Stimulated activated CD8-positive, alpha-beta memory T cell treated with anti-CD3 and anti-CD28 coated beads, Interleukin-12 subunit alpha, Interleukin-12 subunit beta, amount 100 ng/mL, for 24 hours (primary cell): ENCODE results near the gene GABRG3.

Experiments
- DNase-seq: peaks from one replicate; pipeline ENCODE4 v3.0.0-alpha.2; 2020; ENCODE audit errors: extremely low read depth

Gene GABRG3

GRCh38 chr15:27095886-27096624, 125.1 kb downstream of the GABRG3 start:
- DNase-seq: no peak

GRCh38 chr15:27097506-27097905, 126.5 kb downstream of the GABRG3 start:
- no peak for DNase-seq

- no peak for DNase-seq
Observed at GRCh38 chr15:27101982-27102381, 131.0 kb downstream of the GABRG3 start.

GRCh38 chr15:27111323-27111722, 140.3 kb downstream of the GABRG3 start:
- DNase-seq: no peak

GRCh38 chr15:27114473-27114872, 143.5 kb downstream of the GABRG3 start:
- DNase-seq: no peak

GRCh38 chr15:27119695-27120266, 148.8 kb downstream of the GABRG3 start:
- no peak for DNase-seq

- DNase-seq: no peak
Observed at GRCh38 chr15:27121672-27122071, 150.7 kb downstream of the GABRG3 start.

- DNase-seq: no peak
Observed at GRCh38 chr15:27123291-27123690, 152.3 kb downstream of the GABRG3 start.

GRCh38 chr15:27123808-27124207, 152.8 kb downstream of the GABRG3 start:
- no peak for DNase-seq

GRCh38 chr15:27124287-27124871, 153.4 kb downstream of the GABRG3 start:
- DNase-seq: no peak

- DNase-seq: no peak
Observed at GRCh38 chr15:27125185-27125584, 154.2 kb downstream of the GABRG3 start.

GRCh38 chr15:27126449-27126848, 155.5 kb downstream of the GABRG3 start:
- no peak for DNase-seq

GRCh38 chr15:27127815-27128570, 157.0 kb downstream of the GABRG3 start:
- no peak for DNase-seq

GRCh38 chr15:27133249-27133648, 162.3 kb downstream of the GABRG3 start:
- no peak for DNase-seq

- DNase-seq: no peak
Observed at GRCh38 chr15:27134481-27134880, 163.5 kb downstream of the GABRG3 start.

- no peak for DNase-seq
Observed at GRCh38 chr15:27135151-27135550, 164.2 kb downstream of the GABRG3 start.

- DNase-seq: no peak
Observed at GRCh38 chr15:27137127-27137526, 166.1 kb downstream of the GABRG3 start.

GRCh38 chr15:27165590-27165989, 194.6 kb downstream of the GABRG3 start:
- no peak for DNase-seq

- DNase-seq: no peak
Observed at GRCh38 chr15:27166917-27167316, 195.9 kb downstream of the GABRG3 start.

- no peak for DNase-seq
Observed at GRCh38 chr15:27167738-27168137, 196.8 kb downstream of the GABRG3 start.

GRCh38 chr15:27170851-27171250, 199.9 kb downstream of the GABRG3 start:
- DNase-seq: no peak

- no peak for DNase-seq
Observed at GRCh38 chr15:27172821-27173220, 201.8 kb downstream of the GABRG3 start.
